NCI-H226 (cell line): ENCODE measurements around the gene DNAJC15.
"Not testable (repeated sequence)": the region's sequence is repeated elsewhere in the genome, so short reads cannot be mapped to it uniquely, and the experiment has no call there.

Experiments
- DNase-seq: peaks from one replicate; pipeline ENCODE4 v3.0.0-alpha.2; 2015

DNAJC15 gene

DNA sequence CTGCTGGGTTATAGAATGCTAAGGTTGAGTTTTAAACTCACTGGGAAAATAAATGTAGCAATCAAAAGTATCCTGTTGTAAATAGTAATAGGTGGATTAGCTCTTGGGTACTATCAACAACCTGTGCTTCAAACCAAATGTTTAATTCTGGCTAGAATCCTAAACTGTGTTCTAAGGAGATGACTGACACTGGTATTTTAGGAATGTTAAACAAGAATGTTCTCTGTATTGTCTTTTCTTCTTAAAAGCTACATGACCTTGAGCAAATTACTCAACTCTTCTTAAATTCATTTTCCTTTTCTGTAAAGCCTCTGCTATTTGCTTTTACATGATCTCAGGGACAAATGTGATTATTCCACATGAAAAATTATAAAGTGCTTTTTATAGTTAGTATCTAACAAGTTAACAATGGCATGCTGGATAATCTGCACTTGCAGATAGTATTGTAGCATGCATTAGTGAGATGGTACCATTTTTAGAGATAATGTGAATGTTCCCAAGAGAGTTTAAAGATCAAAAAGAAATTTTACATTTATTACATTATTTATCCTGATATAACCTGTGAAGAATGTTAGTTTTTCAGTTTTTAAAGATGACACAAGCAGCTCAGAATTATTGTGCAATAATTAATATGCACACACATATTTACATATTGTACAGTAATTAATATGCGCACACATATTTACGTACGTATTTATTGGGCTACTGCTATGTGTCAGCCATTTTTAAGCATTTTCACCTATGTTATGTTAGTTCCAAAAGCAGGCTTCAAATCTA lies 17.7 kb upstream of the DNAJC15 start:
- DNase-seq = peak; percentile 75

DNA sequence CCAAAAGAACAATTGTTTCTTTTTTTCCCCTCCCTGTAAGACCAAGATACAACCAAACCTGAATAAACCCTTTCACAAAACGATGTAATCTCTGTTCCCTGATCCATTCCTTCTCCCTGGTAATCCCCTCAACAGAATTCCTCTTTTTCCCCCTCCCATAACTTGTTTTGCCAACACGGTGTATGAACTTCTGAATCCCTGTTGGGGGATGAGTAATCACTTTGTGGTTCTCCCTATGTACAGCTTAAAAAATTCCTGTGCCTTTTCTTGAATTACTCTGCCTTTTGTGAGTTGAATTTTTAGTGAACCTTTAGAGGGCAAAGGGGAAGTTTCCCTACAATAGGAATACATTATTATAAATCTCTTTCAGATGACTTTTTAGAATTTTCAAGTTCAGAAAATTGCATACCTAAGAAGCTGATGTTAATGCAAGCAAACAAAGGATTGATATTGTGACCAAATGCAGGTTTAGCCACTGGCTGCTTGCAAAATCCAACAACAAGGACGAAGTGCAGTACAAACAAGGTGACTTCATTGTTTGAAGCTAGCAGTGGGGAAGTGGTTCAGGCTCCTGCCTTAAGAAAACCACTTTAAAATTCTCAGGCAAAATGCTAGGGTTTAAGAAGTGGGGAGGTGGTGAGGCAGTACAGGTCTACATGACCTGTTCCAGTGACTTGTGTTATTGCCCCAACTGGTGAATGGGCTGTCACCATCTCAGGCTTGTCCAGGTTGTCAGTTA lies 16.3 kb upstream of the DNAJC15 start:
- peak; percentile 53 for DNase-seq

DNA sequence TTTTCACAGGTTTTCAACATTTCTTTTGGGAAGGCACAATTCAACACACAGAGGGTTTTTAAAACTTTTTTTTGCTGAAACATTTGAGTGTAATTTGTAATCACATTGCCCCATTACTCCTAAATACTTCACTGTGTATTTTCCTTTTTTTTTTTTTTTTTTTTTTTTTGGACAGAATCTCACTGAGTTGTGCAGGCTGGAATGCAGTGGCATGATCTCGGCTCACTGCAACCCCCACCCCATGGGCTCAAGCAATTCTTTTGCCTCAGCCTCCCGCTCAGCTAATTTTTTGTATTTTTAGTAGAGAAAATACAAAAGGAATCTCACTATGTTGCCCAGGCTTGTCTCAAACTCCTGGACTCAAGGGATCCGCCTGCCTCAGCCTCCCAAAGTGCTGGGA lies 14.8 kb upstream of the DNAJC15 start:
- DNase-seq = no peak

DNA sequence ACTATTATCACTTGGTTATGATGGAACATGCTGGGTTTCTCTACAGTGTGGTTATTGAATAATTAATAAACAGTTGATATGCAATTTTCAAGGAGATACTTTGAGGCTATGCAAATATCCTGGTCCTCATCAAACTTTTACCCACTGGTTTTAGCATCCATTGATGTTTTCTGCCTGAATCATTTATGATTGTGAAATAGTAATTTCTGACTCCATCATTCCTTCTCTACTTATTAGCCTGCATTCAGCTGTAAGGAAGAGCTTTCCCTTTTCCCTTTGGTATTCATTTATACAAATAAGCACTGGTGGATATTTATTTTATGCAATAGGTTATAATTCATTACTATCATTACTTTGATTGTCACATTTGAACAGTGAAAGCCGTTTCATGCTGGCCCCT lies 13.9 kb upstream of the DNAJC15 start:
- peak; percentile 28 for DNase-seq

DNA sequence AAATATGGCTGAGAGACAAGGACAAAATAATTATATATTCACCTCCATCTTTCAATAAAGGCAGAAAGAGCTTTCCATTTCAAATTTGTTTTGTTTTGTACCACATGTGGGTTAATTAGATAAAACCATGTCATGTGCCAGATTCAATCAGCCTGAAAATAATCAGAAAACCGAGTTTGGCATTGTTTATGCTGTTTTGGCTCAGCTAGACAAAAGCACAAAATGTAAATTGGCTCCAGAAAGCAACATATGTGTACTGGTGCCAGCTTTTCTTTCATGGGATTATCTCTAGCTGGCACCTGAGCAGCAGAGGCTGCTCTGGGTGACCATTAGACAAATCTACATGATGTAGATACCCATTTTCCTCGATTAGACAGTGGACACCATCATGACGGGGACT lies 9.2 kb upstream of the DNAJC15 start:
- DNase-seq = no peak

DNA sequence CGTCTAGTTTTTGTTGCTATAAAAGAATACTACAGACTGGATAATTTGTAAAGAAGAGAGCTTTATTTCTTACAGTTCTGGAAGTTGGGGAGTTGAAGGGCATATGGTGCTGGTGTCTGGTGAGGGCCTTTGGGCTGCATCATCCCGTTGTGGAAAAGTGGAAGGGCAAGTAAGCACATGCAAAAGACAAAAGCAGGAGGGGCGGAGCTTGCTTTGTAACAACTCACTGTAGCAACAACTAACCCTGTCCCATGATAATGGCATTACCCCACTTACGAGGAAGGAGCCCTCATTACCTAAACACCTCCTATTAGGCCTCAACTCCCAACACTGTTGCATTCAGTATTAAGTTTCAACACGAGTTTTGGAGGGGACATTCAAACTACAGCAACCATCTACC lies 7.2 kb upstream of the DNAJC15 start:
- DNase-seq = no peak

DNA sequence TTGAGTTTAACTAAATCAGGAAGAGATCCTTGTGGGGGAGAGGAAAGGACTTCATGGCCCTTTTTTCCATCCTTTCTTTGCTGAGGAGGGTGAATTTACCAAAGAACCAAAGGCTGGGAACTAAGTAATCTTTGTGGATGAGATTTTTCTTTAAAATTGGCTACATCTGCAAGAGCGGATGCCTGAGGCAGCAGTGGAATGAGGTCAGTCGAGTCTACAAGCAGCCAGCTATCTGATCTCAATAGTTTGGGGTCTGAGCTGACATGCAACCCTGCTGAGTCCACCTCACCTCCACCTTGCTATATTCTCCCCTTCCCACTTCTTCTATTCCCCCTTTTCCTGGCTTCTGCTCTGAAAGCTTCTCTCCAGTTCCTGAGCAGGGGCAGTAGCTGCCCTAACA lies 3.6 kb upstream of the DNAJC15 start:
- no peak for DNase-seq

DNA sequence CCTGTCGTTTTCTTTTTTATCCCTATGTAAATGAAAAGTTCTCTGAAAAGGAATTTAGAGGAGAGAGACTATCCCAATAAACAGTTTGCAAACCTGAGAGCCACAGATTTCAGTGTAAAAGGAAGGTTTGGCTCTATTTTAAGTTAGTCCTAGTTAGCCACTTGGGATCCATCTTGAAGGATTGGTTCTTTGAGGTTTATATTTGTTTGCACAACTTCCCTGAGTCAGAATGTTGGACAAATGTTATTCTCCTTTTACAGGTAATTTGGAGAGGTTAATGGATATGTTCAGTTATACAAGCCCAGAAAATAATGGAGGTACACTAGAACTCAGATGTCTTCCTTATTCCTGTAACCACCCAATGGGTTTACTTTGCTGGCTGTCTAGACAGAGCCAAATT lies 2.6 kb upstream of the DNAJC15 start:
- no peak for DNase-seq

DNA sequence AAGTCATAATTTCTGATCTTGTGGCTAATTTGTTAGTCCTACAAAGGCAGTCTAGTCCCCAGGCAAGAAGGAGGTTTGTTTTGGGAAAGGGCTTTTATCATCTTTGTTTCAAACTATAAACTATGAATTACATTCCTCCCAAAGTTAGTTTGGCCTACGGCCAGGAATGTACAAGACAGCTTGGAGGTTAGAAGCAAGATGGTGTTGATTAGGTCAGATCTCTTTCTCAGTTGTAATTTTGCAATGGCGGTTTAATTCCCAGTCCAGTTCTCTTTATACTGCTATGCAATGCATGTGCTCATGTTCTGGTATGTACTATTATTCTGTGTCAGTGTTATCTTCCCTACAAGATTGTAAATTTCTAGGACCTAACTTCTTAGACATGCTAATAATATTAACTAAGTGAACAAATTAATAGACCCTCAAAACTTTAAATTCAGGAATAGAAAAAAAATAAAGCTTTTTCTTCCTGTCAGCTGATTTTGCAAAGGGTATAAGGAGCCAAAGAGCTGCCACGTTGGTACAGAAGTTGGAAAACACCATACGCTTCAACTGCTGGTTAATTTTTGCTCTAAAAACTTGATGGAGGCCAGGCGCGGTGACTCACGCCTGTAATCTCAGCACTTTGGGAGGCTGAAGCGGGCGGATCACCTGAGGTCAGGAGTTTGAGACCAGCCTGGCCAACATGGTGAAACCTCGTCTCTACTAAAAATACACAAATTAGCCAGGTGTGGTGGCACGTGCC lies 1.3 kb upstream of the DNAJC15 start:
- DNase-seq = peak; percentile 81

DNA sequence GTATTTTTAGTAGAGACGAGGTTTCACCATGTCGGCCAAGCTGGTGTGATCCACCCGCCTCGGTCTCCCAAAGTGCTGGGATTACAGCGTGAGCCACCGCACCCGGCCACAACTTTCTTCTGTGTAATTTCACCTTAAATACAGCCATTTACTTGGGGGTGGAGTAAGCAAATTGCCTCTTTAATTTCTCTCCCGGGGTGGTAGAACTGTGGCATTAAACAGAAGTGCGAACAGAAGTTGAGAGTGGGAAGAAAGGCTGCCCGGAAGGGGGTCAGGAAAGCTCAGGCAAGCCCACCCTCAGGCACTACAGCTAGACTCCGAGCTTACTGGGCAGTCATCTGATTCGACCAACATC lies 475 bp upstream of the DNAJC15 start:
- no peak for DNase-seq

DNA sequence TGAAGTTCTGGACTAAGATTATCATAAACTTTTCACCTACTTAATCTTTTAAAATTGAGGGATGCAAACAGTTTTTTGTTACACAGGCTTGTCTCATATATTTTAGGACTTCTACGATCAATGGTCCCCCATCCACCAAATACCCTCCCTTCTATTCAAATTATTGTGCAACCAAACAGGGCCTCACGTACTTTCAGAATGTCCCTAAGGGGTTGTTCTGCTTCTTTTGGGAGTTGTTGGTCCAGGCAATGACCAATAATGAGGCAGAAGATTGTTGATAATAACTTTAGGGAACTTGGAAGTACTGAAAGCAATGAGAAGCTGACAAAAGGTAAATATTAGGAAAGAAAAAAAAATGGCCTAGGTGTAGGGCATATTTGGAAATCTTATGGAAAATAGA lies 2.9 kb downstream of the DNAJC15 start:
- DNase-seq = no peak

DNA sequence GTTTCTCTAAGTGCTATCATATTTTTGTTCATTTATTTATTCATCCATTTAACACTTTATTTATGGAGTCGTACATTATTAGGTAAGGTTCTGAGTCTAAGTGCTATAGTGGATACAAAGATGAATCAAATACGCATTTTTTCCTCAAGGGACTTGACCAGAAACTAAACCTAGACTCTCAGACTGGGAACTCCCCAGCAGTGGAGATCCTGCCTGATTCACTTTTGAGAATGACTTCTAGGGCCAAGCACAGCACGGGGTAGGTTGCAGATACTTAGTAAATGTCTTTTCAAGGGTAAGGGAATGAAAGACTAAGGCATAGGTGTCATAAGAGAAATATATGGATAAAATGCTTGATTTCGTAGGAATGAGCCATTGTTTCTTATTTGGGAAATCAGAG lies 7.2 kb downstream of the DNAJC15 start:
- no peak for DNase-seq

DNA sequence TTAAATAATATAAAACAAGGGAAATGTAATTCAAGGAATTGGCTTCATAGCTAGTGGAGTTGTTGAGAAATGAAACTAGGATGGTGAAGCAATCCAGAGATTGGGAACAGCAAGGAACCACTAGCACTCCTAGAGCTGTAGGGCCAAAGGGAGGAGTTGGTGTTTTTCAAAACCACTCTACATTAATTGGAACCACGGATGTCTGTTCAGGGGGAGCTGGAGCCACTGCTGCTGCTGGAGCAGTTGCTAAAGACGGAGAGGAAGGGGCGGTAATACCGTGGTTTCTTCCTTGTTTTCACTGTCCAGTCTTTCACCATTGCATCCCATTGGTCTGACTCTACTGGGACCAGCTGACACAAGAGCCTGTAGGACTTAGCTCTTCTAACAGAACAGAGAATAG lies 8.5 kb downstream of the DNAJC15 start:
- DNase-seq = no peak

DNA sequence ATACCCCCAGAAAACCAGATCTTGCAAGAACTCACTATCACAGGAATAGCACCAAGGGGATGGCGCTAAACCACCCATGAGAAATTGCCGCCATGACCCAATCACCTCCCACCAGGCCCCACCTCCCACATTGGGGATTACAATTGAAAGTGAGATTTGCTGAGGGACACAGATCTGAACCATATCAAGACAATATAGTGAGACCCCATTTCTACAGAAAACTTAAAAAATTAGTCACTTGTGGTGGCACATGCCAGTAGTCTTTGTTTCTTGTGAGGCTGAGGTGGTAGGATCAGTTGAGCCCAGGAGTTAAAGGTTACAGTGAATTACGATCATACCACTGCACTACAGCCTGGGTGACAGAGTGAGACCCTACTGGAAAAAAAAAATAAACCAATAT lies 9.7 kb downstream of the DNAJC15 start:
- DNase-seq = no peak

DNA sequence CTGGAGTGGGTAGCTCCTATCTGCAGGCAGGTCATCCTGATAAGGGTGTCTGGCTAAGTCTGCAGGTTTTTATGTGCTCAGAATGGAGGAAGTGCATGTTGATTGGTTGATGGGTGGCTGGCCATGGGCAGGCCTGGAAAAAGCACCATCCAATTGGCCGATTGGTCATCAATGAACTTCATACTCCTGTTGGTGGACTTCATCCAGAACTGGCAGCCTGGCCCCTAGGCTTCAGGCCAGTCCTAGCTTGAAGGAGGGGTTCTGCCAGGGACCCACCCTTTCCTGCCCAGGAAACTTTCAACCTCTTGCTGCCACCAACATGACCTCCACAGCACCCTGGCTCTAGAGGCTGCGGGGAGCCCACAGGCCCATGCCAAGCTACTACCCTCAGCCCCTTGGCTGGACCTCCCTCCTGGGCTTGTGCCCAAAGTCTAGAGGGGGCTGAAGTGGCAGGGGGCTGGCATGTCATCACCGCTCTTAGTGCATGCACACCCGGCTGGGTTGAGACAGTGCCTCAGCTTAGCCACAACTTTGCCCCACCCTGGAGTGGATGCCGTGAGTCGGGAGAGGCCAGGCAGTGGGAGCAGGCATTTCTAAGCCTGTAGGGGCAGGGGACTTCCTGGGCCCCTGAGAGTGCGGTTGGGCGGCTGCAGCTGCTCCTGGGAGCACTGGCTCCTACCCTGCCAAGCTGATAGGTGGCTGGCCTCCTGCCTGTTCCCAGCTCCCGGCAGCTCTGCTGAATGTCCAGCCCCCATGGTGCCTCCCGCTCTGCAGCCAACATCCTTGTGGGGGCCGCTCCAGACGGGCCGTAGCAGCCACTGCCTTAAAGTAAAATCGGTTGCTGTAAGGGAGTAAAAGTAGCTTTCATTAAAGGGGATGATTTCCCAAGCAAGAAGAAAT lies 13.2 kb downstream of the DNAJC15 start:
- DNase-seq = no peak

DNA sequence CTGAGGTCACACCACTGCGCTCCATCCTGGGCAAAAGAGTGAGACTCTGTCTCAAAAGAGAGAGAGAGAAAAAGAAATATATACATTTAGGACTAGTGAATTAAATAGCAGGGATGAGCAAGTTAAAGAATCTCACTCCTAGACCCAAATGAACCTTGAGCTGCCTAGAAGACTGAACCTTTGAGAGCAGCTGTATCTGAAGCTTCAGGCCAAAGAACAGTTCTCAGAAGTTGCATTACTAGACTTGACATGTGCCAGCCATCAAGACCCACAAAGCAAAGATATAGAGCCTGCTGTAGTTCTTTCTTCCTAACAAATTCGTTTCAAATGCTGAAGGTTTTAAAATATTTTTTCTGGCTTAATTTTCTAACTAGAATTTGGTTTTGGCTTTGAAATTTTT lies 16.6 kb downstream of the DNAJC15 start:
- DNase-seq = no peak

DNA sequence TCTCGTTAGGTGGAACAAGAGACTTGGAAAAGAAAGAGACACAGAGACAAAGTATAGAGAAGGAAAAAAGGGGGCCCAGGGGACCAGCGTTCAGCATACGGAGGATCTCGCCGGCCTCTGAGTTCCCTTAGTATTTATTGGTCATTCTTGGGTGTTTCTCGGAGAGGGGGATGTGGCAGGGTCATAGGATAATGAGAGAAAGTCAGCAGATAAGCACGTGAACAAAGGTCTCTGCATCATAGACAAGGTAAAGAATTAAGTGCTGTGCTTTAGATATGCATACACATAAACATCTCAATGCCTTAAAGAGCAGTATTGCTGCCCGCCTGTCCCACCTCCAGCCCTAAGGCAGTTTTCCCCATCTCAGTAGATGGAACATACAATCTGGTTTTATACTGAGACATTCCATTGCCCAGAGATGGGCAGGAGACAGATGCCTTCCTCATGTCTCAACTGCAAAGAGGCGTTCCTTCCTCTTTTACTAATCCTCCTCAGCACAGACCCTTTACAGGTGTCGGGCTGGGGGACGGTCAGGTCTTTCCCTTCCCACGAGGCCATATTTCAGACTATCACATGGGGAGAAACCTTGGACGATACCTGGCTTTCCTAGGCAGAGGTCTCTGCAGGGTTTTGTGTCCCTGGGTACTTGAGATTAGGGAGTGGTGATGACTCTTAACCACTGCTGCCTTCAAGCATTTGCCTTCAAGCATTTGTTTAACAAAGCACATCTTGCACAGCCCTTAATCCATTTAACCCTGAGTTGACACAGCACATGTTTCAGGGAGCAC lies 17.4 kb downstream of the DNAJC15 start:
- not testable (repeated sequence) for DNase-seq

DNA sequence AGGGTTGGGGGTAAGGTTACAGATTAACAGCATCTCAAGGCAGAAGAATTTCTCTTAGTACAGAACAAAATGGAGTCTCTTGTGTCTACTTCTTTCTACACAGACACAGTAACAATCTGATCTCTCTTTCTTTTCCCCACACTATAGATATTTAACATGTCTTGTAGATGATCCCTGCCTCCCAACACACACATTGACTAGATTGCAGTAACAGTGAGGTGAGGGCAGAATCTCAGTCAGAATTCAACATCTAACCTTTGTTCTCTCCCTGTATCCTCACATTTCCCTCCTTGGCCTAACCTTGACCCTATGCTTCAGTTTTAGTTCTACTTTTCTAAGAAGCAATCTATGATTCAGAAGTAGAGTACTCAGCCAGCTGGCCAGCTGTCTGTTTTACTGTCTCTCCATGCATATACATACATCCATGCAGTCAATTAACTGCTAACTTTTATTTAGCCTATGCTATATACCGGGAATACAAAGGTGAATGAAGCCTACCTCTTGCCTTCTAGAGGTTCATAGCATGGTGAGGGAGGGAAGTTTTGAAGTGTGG lies 18.1 kb downstream of the DNAJC15 start:
- no peak for DNase-seq

DNA sequence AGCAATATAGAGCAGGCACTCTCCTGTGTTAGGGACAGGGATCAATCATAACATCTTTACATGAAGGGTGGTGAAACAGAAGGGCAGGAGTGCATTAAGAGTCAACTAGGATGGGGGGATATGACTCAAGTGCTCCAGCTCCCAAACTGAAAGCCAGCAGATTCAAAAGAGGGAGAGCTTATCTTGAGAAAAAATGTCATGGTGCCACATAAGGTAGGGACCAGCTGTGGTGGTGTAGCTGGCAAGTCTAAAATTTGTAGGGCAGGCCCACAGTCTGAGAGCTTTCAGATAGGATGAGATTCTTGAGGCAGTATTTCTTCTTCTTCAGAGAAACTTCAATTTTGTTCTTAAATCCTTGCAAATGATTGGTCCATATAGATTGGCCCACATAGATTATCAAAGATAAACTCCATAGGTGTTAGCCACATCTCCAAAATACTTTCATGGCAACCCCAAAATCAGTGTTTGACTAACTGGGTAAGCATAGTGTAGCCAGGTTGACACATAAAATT lies 19.1 kb downstream of the DNAJC15 start:
- DNase-seq = no peak

DNA sequence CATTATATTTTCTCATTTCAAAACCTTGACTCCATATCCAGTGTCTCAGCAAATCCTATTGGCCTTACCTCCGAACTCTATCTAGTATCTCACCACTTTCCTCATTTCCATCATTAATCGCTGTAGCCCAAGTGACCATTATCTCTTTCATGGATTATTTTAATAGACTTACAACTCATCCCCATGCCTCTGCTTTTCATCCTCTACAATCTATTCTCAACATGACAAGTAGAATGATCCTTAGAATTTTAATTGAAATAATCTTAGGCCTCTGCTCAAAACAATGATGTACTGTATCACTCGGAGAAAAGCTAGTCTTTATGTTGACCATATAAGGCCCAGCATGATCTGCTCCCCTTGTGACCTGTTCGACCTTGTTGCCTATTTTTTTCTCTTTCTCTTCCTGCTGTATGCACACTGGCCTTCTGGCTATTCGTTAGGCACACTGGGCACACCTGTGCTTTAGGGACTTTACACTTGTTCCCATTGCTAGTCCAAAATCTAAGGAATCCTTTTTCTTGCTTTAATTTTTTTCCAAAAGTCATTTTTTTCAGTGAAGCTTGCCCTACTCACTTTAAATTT lies 21.4 kb downstream of the DNAJC15 start:
- no peak for DNase-seq

DNA sequence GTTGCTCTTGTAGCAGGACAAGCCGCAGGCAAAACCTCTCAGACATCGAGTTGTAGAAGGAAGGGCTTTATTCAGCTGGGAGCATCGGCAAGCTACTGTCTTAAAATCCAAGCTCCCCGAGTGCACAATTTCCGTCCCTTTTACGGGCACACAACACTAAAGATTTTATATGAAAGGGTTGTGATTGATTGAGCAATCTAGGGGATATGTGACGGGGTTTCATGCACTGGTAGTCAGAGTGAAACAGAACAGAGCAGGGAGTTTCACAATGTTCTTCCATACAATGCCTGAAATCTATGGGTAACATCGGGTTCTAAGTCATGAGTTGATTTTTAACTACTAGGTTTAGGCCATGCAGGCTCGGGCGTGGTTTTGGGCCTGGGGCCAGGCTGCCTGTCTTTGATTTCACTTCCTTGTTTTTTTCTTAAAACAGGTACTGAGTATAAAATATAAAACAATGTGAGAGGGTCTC lies 22.0 kb downstream of the DNAJC15 start:
- not testable (repeated sequence) for DNase-seq
